NCI-H774 (cell line): ENCODE measurements around the gene ELF5.
A peak's percentile ranks its signal among the peaks of the same experiment; 100 is the strongest.

Source experiments
- DNase-seq: peaks from one replicate; lab custom pipeline; 2025; lab: John Stamatoyannopoulos, UW

The ELF5 gene

GRCh38 chr11:34492806-34493414 is 20.7 kb downstream of the ELF5 start:
- peak; percentile 31 for DNase-seq

GRCh38 chr11:34490304-34490703 is 23.3 kb downstream of the ELF5 start:
- DNase-seq: no peak

- no peak for DNase-seq
Observed at GRCh38 chr11:34488855-34489557, 24.6 kb downstream of the ELF5 start.

GRCh38 chr11:34487430-34487829 is 26.2 kb downstream of the ELF5 start:
- DNase-seq: no peak

GRCh38 chr11:34483106-34483874 is 30.3 kb downstream of the ELF5 start:
- no peak for DNase-seq

GRCh38 chr11:34481307-34481706 is 32.3 kb downstream of the ELF5 start:
- no peak for DNase-seq

GRCh38 chr11:34480314-34480713 is 33.3 kb downstream of the ELF5 start:
- no peak for DNase-seq

GRCh38 chr11:34478845-34479663 is 34.5 kb downstream of the ELF5 start:
- DNase-seq: no peak

GRCh38 chr11:34476849-34477248 is 36.7 kb downstream of the ELF5 start:
- no peak for DNase-seq

GRCh38 chr11:34475656-34476055 is 37.9 kb downstream of the ELF5 start:
- no peak for DNase-seq

GRCh38 chr11:34473603-34474169 is 39.9 kb downstream of the ELF5 start:
- DNase-seq: no peak

- DNase-seq: no peak
Observed at GRCh38 chr11:34468209-34468841, 45.3 kb downstream of the ELF5 start.

- DNase-seq: no peak
Observed at GRCh38 chr11:34466802-34467488, 46.6 kb downstream of the ELF5 start.

- DNase-seq: no peak
Observed at GRCh38 chr11:34464591-34465051, 49.0 kb downstream of the ELF5 start.

GRCh38 chr11:34461215-34461614 is 52.4 kb downstream of the ELF5 start:
- no peak for DNase-seq

- DNase-seq: no peak
Observed at GRCh38 chr11:34460278-34460677, 53.3 kb downstream of the ELF5 start.

GRCh38 chr11:34459507-34460162 is 54.0 kb downstream of the ELF5 start:
- no peak for DNase-seq

- DNase-seq: no peak
Observed at GRCh38 chr11:34458525-34458924, 55.1 kb downstream of the ELF5 start.

GRCh38 chr11:34457607-34458006 is 56.0 kb downstream of the ELF5 start:
- no peak for DNase-seq
